Muscle of leg (tissue), 11 donors: ENCODE data around the gene CRACR2A. TPM values are rescaled to one million over a fixed set of nuclear protein-coding genes. Genes with fewer than 3 reads are reported as not detected.
A peak's percentile ranks its signal among the peaks of the same experiment; 100 is the strongest.

Source experiments
- DNase-seq: peaks from one replicate; pipeline ENCODE4 v3.0.0; 2013
- H3K27ac ChIP-seq: one replicate; pipeline ENCODE4 v1.5.1; 2013; ENCODE audit warnings: mild to moderate bottlenecking, low read length, control low read depth
- H3K27me3 ChIP-seq: one replicate; pipeline ENCODE4 v1.6.1; 2013; ENCODE audit warnings: low read length; ENCODE audit not compliant: control insufficient read depth, insufficient read depth
- H3K36me3 ChIP-seq: one replicate; pipeline ENCODE4 v1.6.1; 2013; ENCODE audit warnings: low read length; ENCODE audit not compliant: control insufficient read depth, insufficient read depth
- H3K4me1 ChIP-seq: one replicate; pipeline ENCODE4 v1.6.1; 2013; ENCODE audit warnings: low read length; ENCODE audit not compliant: control insufficient read depth, insufficient read depth
- H3K4me3 ChIP-seq: one replicate; pipeline ENCODE4 v1.5.1; 2013; ENCODE audit warnings: low read length, control low read depth
- H3K9me3 ChIP-seq: replicated peaks from 2 replicates; pipeline ENCODE4 v1.6.1; 2013; ENCODE audit warnings: low read depth, low read length; ENCODE audit not compliant: control insufficient read depth
- WGBS: methylation state at CpG from one replicate; pipeline ENCODE4 v1.1.5; 2013; ENCODE audit warnings: missing lambda C conversion rate; ENCODE audit not compliant: insufficient coverage; 5-methylcytosine and 5-hydroxymethylcytosine counted together
- polyA plus RNA-seq, 8 donors: library from polyadenylated mRNA; unstranded; fragments of 120-200 nt; gene quantifications; one replicate each; pipeline versions ENCODE4 v1.2.1 to v1.2.3, GENCODE V29; 2013; ENCODE audit warnings: inconsistent platforms in 1 of 8, low replicate concordance in 1 of 8; ENCODE audit not compliant: insufficient read length in 8 of 8, insufficient read depth in 1 of 8
- total RNA-seq: library from RNA; stranded (reverse); fragments of 120-200 nt; gene quantifications from one replicate; pipeline ENCODE4 v1.2.4, GENCODE V29; 2013

CRACR2A gene
- total and polyA plus RNA-seq, 9 donors = 1.3 to 2.1 (median 1.5) TPM

DNA sequence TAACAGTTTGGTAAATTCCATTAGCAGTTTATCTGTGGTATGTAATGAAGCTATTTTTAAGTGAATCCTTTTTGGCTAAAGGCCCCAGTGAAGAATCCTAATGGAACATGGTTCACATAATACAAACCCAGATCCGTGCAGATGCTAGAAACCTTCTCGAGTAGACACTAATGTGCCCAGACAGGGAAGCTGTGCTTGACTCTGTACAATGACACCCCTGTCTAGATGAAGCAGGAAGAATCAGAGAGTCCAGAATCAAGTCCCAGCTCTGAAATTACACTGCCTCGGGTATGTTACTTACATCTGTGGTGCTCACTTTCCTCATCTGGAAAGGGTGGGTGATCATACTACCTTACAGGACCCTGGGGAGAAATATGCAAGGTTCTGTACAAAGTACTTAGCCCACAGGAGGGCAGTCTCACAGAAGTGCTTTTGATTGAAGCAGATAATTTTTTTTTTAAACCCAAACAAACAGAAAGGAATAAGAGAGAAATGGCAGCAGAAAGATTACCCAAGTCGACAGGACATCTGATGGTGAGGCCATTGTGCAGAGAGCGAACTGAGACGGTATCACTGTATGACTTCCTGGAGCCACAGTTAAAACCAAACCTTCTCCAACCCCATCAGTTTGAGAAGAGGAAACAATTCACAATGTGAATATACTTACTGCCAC is 8.5 kb downstream of the CRACR2A start:
- H3K4me1 ChIP-seq = no peaks in the 10 kb centered on the region
- 63% methylated on average over 2 of the region's 6 CpGs for WGBS
- DNase-seq = no peak
- H3K9me3 ChIP-seq = peaks cover 4% of the 10 kb centered on the region
- H3K27me3 ChIP-seq = no peaks in the 10 kb centered on the region
- no peak overlapping the region for H3K27ac ChIP-seq
- H3K36me3 ChIP-seq = no peaks in the 10 kb centered on the region
- no peak overlapping the region for H3K4me3 ChIP-seq

GRCh38 chr12:3743803-3744202 is 9.1 kb downstream of the CRACR2A start:
- DNase-seq = no peak
- Histone ChIP-seq H3K9me3 (peaks cover 4% of the 10 kb centered on the region), H3K27me3 (no peaks in the 10 kb centered on the region), H3K4me1 (no peaks in the 10 kb centered on the region), H3K36me3 (no peaks in the 10 kb centered on the region), H3K27ac (no peak overlapping the region), H3K4me3 (no peak overlapping the region)
- WGBS = 10% methylated on average over 3 of the region's 6 CpGs

GRCh38 chr12:3741882-3742672 is 10.8 kb downstream of the CRACR2A start:
- DNase-seq = no peak
- H3K4me1 ChIP-seq = no peaks in the 10 kb centered on the region
- H3K36me3 ChIP-seq = no peaks in the 10 kb centered on the region
- no peak overlapping the region for H3K27ac ChIP-seq
- H3K4me3 ChIP-seq = no peak overlapping the region
- no peaks in the 10 kb centered on the region for H3K27me3 ChIP-seq
- 82% methylated on average over 2 of the region's 7 CpGs for WGBS
- H3K9me3 ChIP-seq = peaks cover 4% of the 10 kb centered on the region

DNA sequence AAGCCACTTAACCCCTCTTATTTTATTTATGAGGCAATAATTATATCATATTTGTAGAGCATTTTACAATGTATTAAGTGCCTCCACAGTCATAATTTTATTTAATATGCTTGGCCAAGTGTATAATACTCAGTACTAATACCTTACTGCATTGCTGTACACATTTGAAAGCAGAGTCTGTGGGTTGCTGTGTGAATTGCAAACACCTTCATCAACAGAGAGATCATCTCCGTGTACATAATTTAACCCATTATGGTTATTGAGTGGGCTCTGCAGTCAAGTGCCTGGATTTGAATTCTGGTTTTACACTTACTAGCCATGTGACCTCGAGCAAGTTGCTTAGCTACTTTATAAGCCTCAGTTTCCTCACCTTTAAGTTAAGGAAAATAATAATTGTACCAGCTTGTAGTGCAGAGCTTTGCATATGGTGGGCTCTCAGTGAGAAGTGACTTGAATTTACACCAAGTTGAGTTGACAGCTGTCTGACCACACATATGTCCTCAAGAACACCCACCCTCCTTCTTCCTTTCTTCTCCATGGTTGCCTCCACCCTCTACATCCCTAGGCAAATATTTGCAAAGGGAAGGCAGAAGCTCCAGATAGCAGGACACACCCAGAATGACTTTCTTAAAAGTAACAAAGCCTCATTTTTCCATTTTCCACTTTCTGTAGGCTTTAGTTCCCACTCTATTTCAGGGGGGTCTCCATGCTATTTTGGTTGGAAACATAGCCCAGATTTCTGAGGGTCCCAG is 12.3 kb downstream of the CRACR2A start:
- Histone ChIP-seq H3K4me3 (no peak overlapping the region), H3K27ac (no peak overlapping the region), H3K36me3 (no peaks in the 10 kb centered on the region), H3K9me3 (no peaks in the 10 kb centered on the region), H3K4me1 (no peaks in the 10 kb centered on the region), H3K27me3 (no peaks in the 10 kb centered on the region)
- WGBS = no CpG with 5 or more reads among the region's 2 CpGs
- DNase-seq = no peak

DNA sequence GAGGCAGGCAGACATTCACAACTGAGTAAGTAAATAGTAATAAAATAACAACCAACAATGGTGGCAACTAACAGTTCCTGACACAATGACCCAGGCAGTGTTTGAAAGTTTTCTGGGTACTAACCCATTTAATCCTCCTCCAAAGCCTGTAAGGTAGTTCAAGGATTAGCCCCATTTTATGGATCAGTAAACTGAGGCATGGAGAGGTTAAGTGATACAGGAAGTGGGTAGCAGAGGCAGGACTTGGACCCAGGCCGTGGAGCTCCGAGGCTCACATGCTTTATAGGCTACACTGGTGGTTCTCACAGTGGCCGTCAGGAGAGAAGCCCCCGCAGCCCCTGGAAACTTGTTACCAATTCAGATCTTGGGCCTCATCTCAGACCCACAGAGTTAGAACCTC is 17.5 kb downstream of the CRACR2A start:
- no peak for DNase-seq
- Histone ChIP-seq H3K36me3 (no peaks in the 10 kb centered on the region), H3K27me3 (no peaks in the 10 kb centered on the region), H3K4me3 (no peak overlapping the region), H3K9me3 (no peaks in the 10 kb centered on the region), H3K4me1 (no peaks in the 10 kb centered on the region), H3K27ac (no peak overlapping the region)
- WGBS = 82% methylated on average over 4 of the region's 4 CpGs

DNA sequence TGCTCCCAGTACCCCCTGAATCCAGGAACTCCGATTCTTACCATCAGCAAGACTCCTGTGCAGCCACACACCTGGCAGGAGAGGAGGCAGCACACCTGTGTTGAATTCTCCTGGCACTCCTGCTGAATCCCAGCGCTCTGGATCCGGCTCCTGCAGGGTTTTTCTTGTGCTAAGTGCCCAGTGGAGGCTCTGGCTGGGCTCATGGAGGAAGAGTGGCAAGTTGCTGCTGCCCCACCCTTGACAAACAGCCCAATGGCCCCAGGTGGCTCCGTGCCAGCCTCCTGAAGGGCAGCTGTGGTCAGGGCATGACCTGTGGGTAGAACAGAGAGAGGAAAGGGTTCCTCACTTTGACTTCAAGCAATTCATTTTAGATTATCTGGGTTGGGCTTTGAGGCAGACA is 20.0 kb downstream of the CRACR2A start:
- Histone ChIP-seq H3K9me3 (no peaks in the 10 kb centered on the region), H3K4me1 (peaks cover 5% of the 10 kb centered on the region), H3K27ac (no peak overlapping the region), H3K4me3 (no peak overlapping the region), H3K36me3 (no peaks in the 10 kb centered on the region), H3K27me3 (no peaks in the 10 kb centered on the region)
- 61% methylated on average over 3 of the region's 4 CpGs for WGBS
- no peak for DNase-seq

DNA sequence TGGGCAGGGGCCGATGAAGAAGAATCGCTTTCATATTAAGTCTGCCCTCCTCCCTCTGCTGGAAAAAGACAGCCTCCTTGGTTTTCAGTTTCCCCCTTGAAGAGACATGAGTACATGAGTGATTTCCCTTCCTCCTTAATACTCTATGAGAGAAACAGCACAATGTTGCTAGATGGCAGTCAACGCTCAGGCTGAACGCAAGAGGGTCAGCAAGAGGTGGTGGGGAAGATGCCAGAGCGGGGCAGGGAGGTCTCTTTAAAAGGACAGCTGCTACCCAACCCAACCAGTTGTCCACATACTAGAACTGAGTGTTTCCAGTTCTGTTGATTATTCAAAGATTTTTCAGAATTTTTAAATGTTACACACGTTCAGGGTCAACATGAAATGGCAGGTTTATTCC is 22.8 kb downstream of the CRACR2A start:
- Histone ChIP-seq H3K36me3 (no peaks in the 10 kb centered on the region), H3K4me3 (no peak overlapping the region), H3K9me3 (no peaks in the 10 kb centered on the region), H3K27me3 (no peaks in the 10 kb centered on the region), H3K4me1 (peaks cover 10% of the 10 kb centered on the region), H3K27ac (no peak overlapping the region)
- no CpG with 5 or more reads among the region's 6 CpGs for WGBS
- DNase-seq = no peak

DNA sequence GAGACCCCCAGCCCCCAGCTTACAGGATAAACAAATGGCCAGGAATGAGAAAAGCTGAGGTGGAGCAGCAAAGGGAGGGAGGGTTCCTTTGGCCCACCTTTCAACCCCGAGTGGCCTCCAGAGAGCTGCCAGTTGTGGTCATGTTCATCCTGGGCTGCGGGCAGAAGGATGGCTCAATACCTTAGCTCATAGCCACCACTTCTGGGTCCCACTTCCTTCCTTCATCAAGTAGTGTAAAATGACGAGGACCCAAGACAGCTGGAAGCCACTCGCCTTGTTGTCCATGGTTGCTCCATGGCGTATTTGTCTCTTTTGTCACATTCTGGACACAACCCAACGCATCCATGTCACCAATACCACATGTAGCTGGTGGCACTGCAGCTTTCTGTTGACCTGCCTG is 24.2 kb downstream of the CRACR2A start:
- H3K36me3 ChIP-seq = no peaks in the 10 kb centered on the region
- 83% methylated on average over 6 of the region's 6 CpGs for WGBS
- no peak overlapping the region for H3K4me3 ChIP-seq
- H3K27ac ChIP-seq = no peak overlapping the region
- H3K27me3 ChIP-seq = no peaks in the 10 kb centered on the region
- no peak for DNase-seq
- H3K9me3 ChIP-seq = no peaks in the 10 kb centered on the region
- H3K4me1 ChIP-seq = peaks cover 13% of the 10 kb centered on the region

- no peak overlapping the region for H3K4me3 ChIP-seq
- H3K27me3 ChIP-seq = no peaks in the 10 kb centered on the region
- 24% methylated on average over 4 of the region's 8 CpGs for WGBS
- no peaks in the 10 kb centered on the region for H3K9me3 ChIP-seq
- no peaks in the 10 kb centered on the region for H3K36me3 ChIP-seq
- peak; percentile 66 for DNase-seq
- H3K27ac ChIP-seq = no peak overlapping the region
- peaks cover 13% of the 10 kb centered on the region for H3K4me1 ChIP-seq
Observed at GRCh38 chr12:3727877-3728632, 24.9 kb downstream of the CRACR2A start.

DNA sequence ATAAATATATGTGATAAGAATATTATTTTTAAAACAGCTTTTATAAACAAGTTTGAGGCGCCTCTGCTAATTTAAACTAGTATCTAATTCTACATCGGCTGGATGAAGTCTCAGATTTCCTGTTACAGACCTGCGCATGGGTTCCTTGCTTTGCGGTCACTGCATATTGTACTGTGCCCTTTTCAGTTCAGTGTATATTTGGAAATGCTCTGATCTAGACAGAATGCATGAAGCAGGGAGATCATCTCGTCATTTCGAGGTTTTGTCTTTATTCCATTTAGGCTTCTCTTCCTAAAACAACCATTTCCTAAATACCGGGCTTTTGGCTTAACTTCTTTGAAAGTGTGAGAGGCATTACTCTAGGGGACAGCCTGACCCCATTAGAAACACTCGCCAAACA is 25.6 kb downstream of the CRACR2A start:
- peaks cover 13% of the 10 kb centered on the region for H3K4me1 ChIP-seq
- no peak overlapping the region for H3K4me3 ChIP-seq
- no peak for DNase-seq
- WGBS = 60% methylated on average over 1 of the region's 8 CpGs
- H3K27me3 ChIP-seq = no peaks in the 10 kb centered on the region
- H3K27ac ChIP-seq = no peak overlapping the region
- H3K9me3 ChIP-seq = no peaks in the 10 kb centered on the region
- no peaks in the 10 kb centered on the region for H3K36me3 ChIP-seq
